Stomach (tissue), 9 donors: ENCODE results near the gene SLC26A4. TPM values are rescaled to one million over a fixed set of nuclear protein-coding genes. Genes with fewer than 3 reads are reported as not detected.

ENCODE experiments used
- DNase-seq, 2 donors: peaks; one replicate each; pipeline versions ENCODE4 v3.0.0 to v3.0.0-alpha.2; 2013 to 2019
- H3K27ac ChIP-seq, 5 donors: fragments of 200-600 bp in 4 of 5; sonication (generic) in 4 of 5; one replicate each; pipeline ENCODE4 v1.5.1; 2013 to 2019; ENCODE audit warnings: mild to moderate bottlenecking in 1 of 5, moderate library complexity in 1 of 5
- H3K27me3 ChIP-seq, 3 donors: fragments of 200-600 bp; sonication (generic); one replicate each; pipeline ENCODE4 v1.5.1; 2017 to 2019; ENCODE audit warnings: mixed run types in 1 of 3
- H3K36me3 ChIP-seq, 4 donors: fragments of 200-600 bp; sonication (generic); 1 replicate in 3 of 4; 2 replicates in 1 of 4; pipeline ENCODE4 v1.5.1; 2016 to 2019
- H3K4me1 ChIP-seq, 4 donors: fragments of 200-600 bp; sonication (generic); one replicate each; pipeline ENCODE4 v1.5.1; 2016 to 2019
- H3K4me3 ChIP-seq, 4 donors: fragments of 200-600 bp; sonication (generic) in 3 of 4; one replicate each; pipeline ENCODE4 v1.5.1; 2016 to 2019; ENCODE audit warnings: mild to moderate bottlenecking in 1 of 4
- H3K9me3 ChIP-seq, 4 donors: fragments of 200-600 bp; sonication (generic); one replicate each; pipeline ENCODE4 v1.5.1; 2016 to 2019
- CTCF ChIP-seq, 7 experiments: fragments of 450-650 bp in 4 of 7; fragments of 200-600 bp in 3 of 7; sonication (generic) in 3 of 7; IDR thresholded peaks; one replicate each; pipeline ENCODE4 v1.5.1; 2016 to 2019; ENCODE audit warnings: antibody characterized with exemption in 7 of 7, control low read depth in 2 of 7, mild to moderate bottlenecking in 1 of 7
- EP300 ChIP-seq: sonication (generic); formaldehyde crosslinking; IDR thresholded peaks from one replicate; pipeline ENCODE4 v1.6.1; 2017; ENCODE audit warnings: antibody characterized with exemption
- POLR2A ChIP-seq, 4 donors: fragments of 450-650 bp; IDR thresholded peaks; one replicate each; pipeline ENCODE4 v1.6.1; 2016; ENCODE audit warnings: antibody characterized with exemption in 4 of 4, control low read depth in 2 of 4, mild to moderate bottlenecking in 1 of 4, moderate library complexity in 1 of 4
- POLR2AphosphoS5 ChIP-seq, 3 donors: sonication (generic); formaldehyde crosslinking; IDR thresholded peaks; one replicate each; pipeline ENCODE4 v1.6.1; 2016; ENCODE audit warnings: antibody characterized with exemption in 3 of 3
- WGBS, 5 donors: extraction: QIAGEN DNeasy Blood & Tissue Kit in 3 of 5; methylation state at CpG; one replicate each; pipeline versions ENCODE4 v1.1.5 to v1.1.7; 2013 to 2018; 5-methylcytosine and 5-hydroxymethylcytosine counted together
- intact Hi-C: fragments of 100-400 bp; cut with DNase I; formaldehyde crosslinking; loops from one replicate; pipeline ENCODE4 v1.15.1; 2023; ENCODE audit warnings: low total_unique reads
- polyA plus RNA-seq, 3 donors: library from polyadenylated mRNA; stranded (reverse); fragments of 200-250 nt; gene quantifications; one replicate each; pipeline ENCODE4 v1.2.3, GENCODE V29; 2013
- total RNA-seq, 5 donors: library from RNA; depleted of rRNA; stranded (reverse); fragments of >200 nt; gene quantifications; one replicate each; pipeline versions ENCODE4 v1.1.0 to v1.2.3, GENCODE V29; 2014 to 2016
- donor health status: healthy with polysubstance abuse.
- donor health status: Bipolar disorder and iron deficiency.
- donor health status: healthy.

SLC26A4 gene
- total and polyA plus RNA-seq, 8 donors: 0.06 to 4.2 (median 2.1) TPM; not detected in 3

- Histone ChIP-seq H3K4me1 (peaks cover 0 to 10% (median 0%) of the 10 kb centered on the region in 4 donors), H3K27ac (no peak overlapping the region), H3K9me3 (no peaks in the 10 kb centered on the region), H3K4me3 (no peak overlapping the region), H3K27me3 (no peaks in the 10 kb centered on the region), H3K36me3 (no peaks in the 10 kb centered on the region)
- TF ChIP-seq EP300 (no peak), POLR2A (IDR thresholded peaks at IDR 0.05) (no peak), CTCF (IDR thresholded peaks at IDR 0.05) (no peak), POLR2AphosphoS5 (IDR thresholded peaks at IDR 0.05) (no peak)
- 86 to 92% (median 89%) methylated on average over 1 of the region's 1 CpG for WGBS, 5 donors
- intact Hi-C loops: no loop called here
- DNase-seq: no peak
Measured at GRCh38 chr7:107643938-107644308, 16.7 kb upstream of the SLC26A4 start.

DNA sequence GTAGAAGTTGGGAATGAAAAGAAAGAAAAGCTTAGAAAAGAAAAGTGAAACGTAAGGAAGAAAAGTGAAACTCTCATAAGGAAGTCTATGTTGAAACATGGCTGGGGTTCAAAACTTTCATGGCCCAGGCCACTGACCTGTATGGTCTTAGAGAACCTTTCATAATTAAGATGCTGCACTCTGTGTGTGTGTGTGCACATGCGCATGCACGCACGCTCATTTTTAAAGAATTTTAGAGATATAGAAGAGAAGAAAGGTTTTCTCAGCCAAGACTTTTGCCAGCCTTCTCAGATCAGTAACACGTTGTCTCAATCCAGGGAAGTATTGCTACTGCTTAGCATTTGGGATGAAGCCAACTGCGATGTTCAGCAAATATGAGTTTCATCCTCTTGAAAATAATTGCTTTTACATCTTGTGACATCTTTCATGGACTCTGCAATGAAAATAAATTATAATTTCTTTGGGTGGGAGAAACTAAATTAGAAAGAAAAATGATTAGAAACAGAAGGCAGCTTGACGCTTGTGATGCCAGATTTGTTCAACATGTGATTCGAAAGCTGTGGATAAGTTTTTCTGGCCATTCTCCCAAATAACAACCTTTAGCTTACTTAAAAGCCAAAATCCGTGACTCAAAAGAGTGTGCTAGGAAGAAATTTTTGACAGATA lies 16.2 kb upstream of the SLC26A4 start:
- no peaks in the 10 kb centered on the region for H3K36me3 ChIP-seq
- no peaks in the 10 kb centered on the region for H3K27me3 ChIP-seq
- WGBS, 5 donors: 67 to 77% (median 73%) methylated on average over 9 of the region's 9 CpGs
- TF ChIP-seq CTCF (IDR thresholded peaks at IDR 0.05): no peak
- TF ChIP-seq EP300: no peak
- no peak for TF ChIP-seq POLR2AphosphoS5 (IDR thresholded peaks at IDR 0.05)
- no peak for TF ChIP-seq POLR2A (IDR thresholded peaks at IDR 0.05)
- no peak overlapping the region for H3K27ac ChIP-seq
- peaks cover 0 to 10% (median 0%) of the 10 kb centered on the region in 4 donors for H3K4me1 ChIP-seq
- intact Hi-C loops: no loop called here
- H3K4me3 ChIP-seq: no peak overlapping the region
- H3K9me3 ChIP-seq: no peaks in the 10 kb centered on the region
- no peak for DNase-seq

GRCh38 chr7:107652642-107653041 lies 8.0 kb upstream of the SLC26A4 start:
- WGBS, 5 donors: 91 to 97% (median 96%) methylated on average over 5 of the region's 5 CpGs
- H3K4me1 ChIP-seq: no peaks in the 10 kb centered on the region
- no peak overlapping the region for H3K27ac ChIP-seq
- H3K4me3 ChIP-seq: no peak overlapping the region
- no peaks in the 10 kb centered on the region for H3K9me3 ChIP-seq
- TF ChIP-seq CTCF (IDR thresholded peaks at IDR 0.05): no peak
- no peak for TF ChIP-seq POLR2AphosphoS5 (IDR thresholded peaks at IDR 0.05)
- no peak for TF ChIP-seq POLR2A (IDR thresholded peaks at IDR 0.05)
- TF ChIP-seq EP300: no peak
- intact Hi-C loops: no loop called here
- H3K36me3 ChIP-seq: no peaks in the 10 kb centered on the region
- no peak for DNase-seq
- H3K27me3 ChIP-seq: no peaks in the 10 kb centered on the region

DNA sequence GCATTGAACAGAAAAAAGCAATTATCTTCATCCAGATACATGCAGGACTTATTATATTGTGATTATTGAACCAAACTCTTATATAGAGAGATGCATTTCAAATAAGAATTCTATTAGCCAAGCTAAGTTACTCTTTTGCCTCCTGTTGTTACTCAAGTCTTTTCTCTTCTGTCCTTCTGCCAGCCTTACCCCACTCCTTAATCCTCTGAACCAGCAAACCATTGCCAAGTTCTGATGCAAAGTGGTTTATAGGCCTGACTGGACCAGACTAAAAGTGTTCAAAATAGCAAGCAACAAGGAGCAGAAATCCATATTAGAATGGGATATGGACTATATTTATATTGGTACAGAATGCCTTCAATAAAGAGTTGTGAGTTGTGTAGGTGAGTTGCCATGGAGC lies 2.2 kb upstream of the SLC26A4 start:
- no peaks in the 10 kb centered on the region for H3K36me3 ChIP-seq
- H3K4me1 ChIP-seq: peaks cover 19 to 23% (median 20%) of the 10 kb centered on the region in 4 donors
- no peaks in the 10 kb centered on the region for H3K9me3 ChIP-seq
- no peak for DNase-seq
- TF ChIP-seq POLR2A (IDR thresholded peaks at IDR 0.05) (no peak), POLR2AphosphoS5 (IDR thresholded peaks at IDR 0.05) (no peak), CTCF (IDR thresholded peaks at IDR 0.05) (no peak)
- no peak overlapping the region for H3K27ac ChIP-seq
- peaks cover 0 to 46% (median 21%) of the 10 kb centered on the region in 3 donors for H3K27me3 ChIP-seq
- H3K4me3 ChIP-seq: no peak overlapping the region
- intact Hi-C loops: no loop called here
